ENCODE measurements around the gene SIAH1. TPM values are rescaled to one million over a fixed set of nuclear protein-coding genes. Genes with fewer than 3 reads are reported as not detected.

Gene SIAH1
- total and polyA plus RNA-seq, 9 of the 15 experiments (the other 6 are each of a cell fraction or from before 2014, with no cell fraction given) = 4.1 to 14.3 (median 12.5) TPM

DNA sequence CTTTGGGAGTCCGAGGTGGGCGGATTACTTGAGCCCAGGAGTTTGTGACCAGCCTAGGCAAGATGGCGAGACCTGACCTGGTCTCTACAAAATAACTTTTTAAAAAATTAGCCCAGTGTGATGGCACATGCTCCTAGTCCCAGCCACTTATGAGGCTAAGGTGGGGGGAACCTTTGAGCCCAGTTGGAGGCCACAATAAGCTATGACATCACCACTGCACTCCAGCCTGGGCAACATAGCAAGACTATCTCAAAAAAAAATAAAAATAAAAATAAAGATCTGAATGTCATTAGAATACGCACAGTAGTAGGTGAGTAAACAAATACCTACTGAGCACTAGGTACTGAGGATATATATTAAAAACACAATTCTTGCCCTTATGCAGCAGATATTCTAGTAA, 3.1 kb downstream of the SIAH1 start (continued):
- TF ChIP-seq BRD4 (IDR thresholded peaks at IDR 0.05) (no peak), ZNF655 (CRISPR knock-in tag; IDR thresholded peaks at IDR 0.05) (no peak), ZNF121 (CRISPR knock-in tag; conservative IDR thresholded peaks at IDR 0.05) (peak; percentile 90), HMG20A (CRISPR knock-in tag; conservative IDR thresholded peaks at IDR 0.05) (no peak), RBM22 (IDR thresholded peaks at IDR 0.05; ENCODE audit: low read depth, low read length, poor library complexity, severe bottlenecking) (no peak), BCL6 (CRISPR knock-in tag; IDR thresholded peaks at IDR 0.05) (no peak), ZNF586 (CRISPR knock-in tag; conservative IDR thresholded peaks at IDR 0.05) (no peak), ZFPM2 (CRISPR knock-in tag; IDR thresholded peaks at IDR 0.05) (no peak), POLR2B (IDR thresholded peaks at IDR 0.05; ENCODE audit: low read depth, partially characterized antibody) (no peak), BCOR (IDR thresholded peaks at IDR 0.05) (peak; percentile 43; the same call in 1 of the 2 replicates), PHTF2 (CRISPR knock-in tag; IDR thresholded peaks at IDR 0.05) (no peak), PHB2 (IDR thresholded peaks at IDR 0.05; ENCODE audit: low read depth) (no peak), ZNF707 (CRISPR knock-in tag; conservative IDR thresholded peaks at IDR 0.05) (no peak), GABPB2 (CRISPR knock-in tag; conservative IDR thresholded peaks at IDR 0.05) (no peak), BRF1 (IDR thresholded peaks at IDR 0.05; ENCODE audit: borderline replicate concordance, extremely low read depth, insufficient read length) (no peak), NFXL1 (CRISPR knock-in tag; IDR thresholded peaks at IDR 0.05) (no peak), TCF7L2 (IDR thresholded peaks at IDR 0.05; ENCODE audit: low read depth, low read length) (no peak), ATF7 (IDR thresholded peaks at IDR 0.05) (peak; percentile 65; the same call in 1 of the 2 replicates)
- TF ChIP-seq, protein P1, sequence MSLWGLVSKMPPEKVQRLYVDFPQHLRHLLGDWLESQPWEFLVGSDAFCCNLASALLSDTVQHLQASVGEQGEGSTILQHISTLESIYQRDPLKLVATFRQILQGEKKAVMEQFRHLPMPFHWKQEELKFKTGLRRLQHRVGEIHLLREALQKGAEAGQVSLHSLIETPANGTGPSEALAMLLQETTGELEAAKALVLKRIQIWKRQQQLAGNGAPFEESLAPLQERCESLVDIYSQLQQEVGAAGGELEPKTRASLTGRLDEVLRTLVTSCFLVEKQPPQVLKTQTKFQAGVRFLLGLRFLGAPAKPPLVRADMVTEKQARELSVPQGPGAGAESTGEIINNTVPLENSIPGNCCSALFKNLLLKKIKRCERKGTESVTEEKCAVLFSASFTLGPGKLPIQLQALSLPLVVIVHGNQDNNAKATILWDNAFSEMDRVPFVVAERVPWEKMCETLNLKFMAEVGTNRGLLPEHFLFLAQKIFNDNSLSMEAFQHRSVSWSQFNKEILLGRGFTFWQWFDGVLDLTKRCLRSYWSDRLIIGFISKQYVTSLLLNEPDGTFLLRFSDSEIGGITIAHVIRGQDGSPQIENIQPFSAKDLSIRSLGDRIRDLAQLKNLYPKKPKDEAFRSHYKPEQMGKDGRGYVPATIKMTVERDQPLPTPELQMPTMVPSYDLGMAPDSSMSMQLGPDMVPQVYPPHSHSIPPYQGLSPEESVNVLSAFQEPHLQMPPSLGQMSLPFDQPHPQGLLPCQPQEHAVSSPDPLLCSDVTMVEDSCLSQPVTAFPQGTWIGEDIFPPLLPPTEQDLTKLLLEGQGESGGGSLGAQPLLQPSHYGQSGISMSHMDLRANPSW (CRISPR knock-in tag; IDR thresholded peaks at IDR 0.05) = no peak
- TF ChIP-seq, protein P2, sequence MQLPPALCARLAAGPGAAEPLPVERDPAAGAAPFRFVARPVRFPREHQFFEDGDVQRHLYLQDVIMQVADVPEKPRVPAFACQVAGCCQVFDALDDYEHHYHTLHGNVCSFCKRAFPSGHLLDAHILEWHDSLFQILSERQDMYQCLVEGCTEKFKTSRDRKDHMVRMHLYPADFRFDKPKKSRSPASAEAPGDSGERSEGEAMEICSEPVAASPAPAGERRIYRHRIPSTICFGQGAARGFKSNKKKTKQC (CRISPR knock-in tag; IDR thresholded peaks at IDR 0.05) = no peak
- TF ChIP-seq, protein P3, sequence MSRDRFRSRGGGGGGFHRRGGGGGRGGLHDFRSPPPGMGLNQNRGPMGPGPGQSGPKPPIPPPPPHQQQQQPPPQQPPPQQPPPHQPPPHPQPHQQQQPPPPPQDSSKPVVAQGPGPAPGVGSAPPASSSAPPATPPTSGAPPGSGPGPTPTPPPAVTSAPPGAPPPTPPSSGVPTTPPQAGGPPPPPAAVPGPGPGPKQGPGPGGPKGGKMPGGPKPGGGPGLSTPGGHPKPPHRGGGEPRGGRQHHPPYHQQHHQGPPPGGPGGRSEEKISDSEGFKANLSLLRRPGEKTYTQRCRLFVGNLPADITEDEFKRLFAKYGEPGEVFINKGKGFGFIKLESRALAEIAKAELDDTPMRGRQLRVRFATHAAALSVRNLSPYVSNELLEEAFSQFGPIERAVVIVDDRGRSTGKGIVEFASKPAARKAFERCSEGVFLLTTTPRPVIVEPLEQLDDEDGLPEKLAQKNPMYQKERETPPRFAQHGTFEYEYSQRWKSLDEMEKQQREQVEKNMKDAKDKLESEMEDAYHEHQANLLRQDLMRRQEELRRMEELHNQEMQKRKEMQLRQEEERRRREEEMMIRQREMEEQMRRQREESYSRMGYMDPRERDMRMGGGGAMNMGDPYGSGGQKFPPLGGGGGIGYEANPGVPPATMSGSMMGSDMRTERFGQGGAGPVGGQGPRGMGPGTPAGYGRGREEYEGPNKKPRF (IDR thresholded peaks at IDR 0.05; ENCODE audit: low read depth, low read length) = no peak
- TF ChIP-seq, protein P4, sequence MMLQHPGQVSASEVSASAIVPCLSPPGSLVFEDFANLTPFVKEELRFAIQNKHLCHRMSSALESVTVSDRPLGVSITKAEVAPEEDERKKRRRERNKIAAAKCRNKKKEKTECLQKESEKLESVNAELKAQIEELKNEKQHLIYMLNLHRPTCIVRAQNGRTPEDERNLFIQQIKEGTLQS (IDR thresholded peaks at IDR 0.05) = peak; percentile 64
- TF ChIP-seq, protein P4 (CRISPR knock-in tag; conservative IDR thresholded peaks at IDR 0.05) = no peak

Data from K562 (cell line).